GM21825 (cell line): ENCODE data around the gene RNASEH2B.

Experiments
- ATAC-seq: cut with Tn5 transposase; IDR thresholded peaks from one replicate; pipeline ENCODE4 v1.9.1; 2021; ENCODE audit warnings: mild to moderate bottlenecking, moderate library complexity; ENCODE audit not compliant: unreplicated experiment

RNASEH2B gene

DNA sequence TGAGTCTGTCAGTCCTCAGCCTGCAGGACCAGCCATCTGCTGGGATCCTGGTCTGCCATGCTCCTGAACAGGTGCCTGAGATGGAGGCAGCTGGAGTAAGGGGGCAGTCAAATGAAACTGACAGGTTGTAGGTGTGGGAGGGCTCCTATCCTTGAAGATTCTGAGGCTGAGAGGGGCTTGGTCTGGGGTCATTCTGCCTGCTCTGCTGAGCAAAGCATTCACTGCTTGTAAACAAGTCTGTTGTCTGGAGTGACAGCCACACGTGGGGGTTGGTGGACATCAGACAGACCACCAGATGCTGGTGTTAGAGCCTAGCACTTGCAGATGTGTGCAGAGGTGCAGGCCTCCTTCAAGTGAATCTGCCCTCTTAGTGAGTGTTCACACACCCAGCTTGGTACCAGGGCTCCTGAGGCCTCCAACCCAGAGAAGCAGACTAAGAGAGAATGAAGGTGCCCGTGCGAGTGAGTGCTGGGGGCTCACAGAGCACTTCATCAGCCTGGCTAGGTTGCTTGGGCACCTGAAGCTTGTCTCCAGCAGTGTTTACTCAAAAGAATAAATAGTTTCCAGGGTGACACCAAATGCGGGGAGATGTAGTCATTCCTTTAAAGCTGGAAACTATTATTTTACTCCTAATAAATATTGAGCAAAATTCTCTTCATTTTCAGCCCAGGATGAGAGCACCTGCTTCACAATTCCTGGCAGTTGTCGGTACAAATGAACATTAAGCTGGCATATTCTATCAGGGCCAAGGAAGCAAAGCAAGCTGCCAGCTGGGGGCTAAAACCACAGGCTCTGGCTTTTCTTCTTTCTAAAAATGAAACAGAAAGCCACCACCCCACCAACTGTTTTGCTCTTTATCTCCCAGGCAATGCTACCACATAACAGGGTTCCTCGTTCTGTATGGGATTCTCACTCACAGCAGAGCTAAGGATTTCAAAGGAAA is 82.3 kb downstream of the RNASEH2B start:
- peak; percentile 87 for ATAC-seq

DNA sequence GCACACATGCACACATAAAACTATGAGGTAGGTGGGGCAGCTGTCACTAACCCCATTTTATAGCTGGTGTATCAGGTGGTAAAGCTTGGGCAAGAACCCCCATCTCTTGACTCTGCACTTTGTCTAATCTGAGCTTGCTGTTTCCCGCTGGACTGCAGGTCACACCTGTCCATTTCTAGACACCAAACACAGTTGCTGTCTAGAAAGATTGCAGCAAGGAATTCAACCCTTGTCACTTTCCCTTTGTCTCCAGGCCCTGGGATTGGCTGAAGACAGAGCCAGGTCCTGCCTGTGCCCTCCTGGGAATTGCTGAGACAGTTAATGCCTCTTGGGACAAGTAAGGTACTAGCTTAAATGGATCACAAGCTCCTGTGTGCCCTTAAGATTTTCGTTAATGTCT is 83.8 kb downstream of the RNASEH2B start:
- no peak for ATAC-seq

DNA sequence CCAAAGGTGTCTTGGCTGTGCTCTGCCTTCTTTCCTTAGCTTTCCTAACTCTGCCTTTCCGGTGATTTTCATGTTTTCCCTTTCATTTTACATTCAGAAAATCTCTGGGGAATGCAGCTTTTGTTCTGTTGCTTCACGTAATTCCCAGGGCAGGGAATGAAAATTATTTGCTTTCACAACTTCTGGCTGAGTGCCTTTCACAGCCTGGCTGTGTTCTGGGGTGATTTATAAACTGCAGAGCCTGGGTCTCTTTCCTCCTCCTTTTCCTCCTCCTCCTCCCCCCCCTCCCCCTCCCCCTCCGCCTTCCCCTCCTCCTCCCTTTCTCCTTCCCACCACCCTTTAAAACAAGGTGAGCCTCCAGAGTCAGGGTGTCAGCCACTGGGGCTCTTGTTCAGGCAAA is 84.3 kb downstream of the RNASEH2B start:
- ATAC-seq: no peak

DNA sequence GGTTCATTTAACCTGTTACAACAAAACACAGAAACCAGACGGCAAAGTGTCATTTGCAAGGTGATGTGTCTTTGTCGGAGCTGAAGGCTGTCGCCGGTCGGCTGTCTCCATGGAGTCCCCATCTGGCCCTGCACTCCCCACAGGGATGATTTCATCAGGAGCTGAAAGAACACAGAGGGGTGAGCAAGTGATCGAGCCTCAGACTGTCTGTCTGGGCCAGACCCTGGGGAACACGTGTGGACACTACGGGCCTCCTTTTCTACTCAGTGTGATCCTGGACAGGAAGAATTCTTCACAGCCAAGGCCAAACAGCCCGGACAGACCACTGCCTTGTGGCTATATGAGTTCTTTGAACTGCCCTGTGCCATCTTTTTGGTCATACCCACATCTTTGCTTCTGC is 85.1 kb downstream of the RNASEH2B start:
- ATAC-seq: no peak

DNA sequence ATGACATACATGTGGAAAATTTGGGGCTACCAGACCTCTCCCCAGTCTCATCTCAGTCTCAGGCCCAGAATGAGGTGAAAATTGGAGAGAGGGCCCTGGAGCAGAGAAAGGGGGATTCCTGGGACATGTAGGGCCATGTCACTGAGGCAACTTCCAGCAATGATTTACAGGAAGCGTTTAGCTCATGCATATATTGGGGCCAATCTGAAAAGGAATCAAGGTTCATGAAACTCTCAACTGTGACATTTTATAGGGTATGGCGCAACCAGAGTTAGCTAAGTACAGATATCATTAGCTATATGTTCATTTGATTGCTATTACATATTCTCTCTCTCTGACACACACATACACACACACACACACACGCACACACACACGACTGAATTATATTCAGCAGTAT is 86.3 kb downstream of the RNASEH2B start:
- ATAC-seq: no peak

DNA sequence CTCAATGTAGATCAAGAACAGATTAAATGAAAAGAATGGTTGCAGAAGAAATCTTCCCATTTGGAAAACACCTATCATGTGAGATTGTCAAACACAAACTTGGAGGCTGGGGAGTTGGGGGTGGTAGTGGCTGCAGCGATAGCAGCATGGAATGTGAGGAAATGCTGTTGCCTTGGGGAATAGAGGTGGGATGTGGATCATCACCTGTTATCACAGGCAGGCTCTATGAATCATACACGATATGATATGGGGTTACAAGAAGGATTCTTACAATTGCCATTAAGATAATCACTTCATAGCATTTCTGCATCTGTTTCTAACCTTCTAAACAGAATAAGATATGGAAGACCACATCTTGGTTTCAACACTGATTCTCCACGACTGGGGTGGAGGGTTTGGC is 88.7 kb downstream of the RNASEH2B start:
- no peak for ATAC-seq

DNA sequence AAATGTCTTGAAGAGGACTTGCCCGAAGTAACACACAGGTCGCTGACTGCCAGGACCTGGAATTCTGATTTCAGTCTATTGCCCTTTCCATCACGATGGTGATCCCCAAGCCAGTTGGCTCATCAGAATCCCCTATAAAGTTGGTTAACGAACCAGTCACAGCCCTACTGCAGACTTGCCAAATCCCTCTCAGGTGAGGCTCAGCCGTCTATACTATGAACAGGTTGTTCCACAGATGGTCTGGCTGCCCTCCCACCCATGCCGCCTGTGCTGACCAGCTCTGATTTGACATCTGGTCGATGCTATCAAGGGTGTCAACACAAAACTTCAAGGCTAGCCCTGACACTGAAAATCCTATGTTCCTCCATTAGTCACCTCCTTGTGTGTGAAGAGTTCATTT is 90.0 kb downstream of the RNASEH2B start:
- ATAC-seq: no peak

DNA sequence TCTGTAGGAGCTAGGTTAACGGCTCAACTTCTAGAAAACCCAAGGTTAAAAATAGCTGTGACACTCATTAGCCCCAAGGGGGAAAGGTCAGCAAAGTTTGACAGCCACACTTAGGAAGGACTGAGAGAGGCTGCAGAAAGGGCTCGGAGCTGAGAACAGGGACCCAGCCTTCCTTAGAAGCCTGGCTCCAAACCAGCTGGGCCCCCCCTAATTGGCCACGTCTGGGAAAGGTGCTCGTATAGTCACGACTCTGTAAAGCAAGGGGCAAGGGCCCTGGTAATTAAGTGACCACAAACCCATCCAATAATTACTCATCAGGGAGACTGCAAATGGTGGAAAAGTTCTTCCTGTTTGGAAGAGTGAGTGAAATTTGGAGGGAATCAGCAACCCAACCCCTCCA is 90.5 kb downstream of the RNASEH2B start:
- no peak for ATAC-seq

DNA sequence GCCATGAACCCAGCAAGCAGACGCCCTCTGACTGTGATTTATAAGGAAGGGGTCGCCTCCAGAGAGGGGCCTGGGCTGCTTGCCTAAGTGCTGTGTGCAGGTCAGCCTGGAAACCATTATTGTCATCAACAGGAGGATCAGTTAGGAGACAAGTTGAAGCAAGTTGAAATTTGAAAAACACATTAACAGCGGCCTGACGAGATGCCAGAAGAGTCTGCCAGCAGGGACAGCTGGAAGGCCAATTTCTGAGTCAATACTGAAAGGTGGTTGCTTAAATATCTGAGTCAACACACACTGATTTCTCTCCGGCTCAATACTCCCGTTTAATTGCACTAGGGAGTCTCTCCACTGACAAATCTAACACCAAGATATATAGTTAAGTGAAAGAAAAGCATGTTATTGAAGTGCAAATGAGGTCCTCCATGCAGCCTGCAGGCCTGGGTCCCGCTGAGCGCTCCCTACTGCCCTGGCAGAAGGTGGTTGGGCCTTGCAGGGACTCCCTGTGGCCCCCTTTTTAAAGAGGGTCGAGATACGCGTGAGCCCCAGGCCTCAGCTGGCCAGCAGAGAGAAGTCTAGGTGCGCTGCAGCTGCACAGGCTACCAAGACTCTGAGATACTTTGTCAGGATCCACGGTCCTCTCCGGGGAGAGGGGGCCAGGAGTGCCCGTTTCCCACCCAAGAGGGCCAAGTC is 91.1 kb downstream of the RNASEH2B start:
- ATAC-seq: no peak

DNA sequence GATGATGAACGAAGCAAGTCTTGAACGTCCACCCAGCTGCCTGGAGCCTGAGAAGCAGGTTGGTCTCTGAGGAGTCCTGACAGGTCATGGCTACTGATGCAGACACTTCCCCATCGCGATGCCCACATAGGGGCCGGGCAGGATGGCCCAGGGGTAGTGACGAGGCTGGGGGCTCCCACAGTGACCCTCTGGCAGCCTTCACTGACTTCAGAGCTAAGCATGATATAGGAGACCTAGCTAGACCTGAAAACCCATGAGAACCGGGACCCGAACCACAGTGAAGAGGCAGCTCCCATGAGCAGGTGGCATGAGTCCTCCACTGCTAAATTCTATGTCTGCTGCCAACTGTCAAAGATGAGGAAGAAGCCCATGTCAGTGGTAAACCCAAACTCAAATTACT is 91.7 kb downstream of the RNASEH2B start:
- ATAC-seq: no peak

DNA sequence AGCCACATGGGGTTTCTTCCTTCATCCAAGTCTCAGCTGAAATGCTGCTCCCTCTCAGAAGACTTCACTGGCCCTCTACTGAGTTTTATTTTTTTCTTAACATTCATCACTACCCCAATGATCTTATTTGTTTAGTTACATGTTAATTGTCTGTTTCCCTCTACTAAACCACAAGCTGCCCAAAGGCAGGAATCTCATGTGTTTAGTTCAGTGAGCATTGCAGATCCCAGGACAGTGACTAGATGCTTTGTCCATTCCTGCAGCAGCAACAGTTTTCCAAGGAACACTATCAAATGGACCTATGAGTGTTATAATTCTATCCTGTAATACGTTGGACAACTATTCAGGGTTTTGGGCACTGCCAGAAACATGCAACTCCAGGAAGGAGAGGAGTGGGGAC is 93.1 kb downstream of the RNASEH2B start:
- no peak for ATAC-seq

DNA sequence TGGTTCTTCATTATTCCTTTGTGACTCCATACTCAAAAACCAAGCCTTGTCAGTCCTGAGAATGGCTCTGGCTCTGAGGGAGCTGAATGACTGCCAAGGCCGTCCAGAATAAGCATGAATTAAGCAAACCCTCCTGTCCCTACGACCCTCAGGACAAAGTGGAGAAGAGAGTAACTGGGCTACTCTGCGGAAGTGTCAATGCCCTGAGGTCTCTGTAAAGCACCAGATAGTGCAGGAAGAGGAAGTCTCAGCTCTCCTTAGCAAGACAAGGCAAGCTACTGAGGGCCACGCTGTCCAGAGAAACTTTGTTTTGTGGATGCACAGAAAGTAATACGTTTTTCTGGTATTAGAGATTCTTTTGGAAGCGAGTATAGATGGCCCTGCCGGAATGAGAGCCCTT is 94.1 kb downstream of the RNASEH2B start:
- no peak for ATAC-seq

DNA sequence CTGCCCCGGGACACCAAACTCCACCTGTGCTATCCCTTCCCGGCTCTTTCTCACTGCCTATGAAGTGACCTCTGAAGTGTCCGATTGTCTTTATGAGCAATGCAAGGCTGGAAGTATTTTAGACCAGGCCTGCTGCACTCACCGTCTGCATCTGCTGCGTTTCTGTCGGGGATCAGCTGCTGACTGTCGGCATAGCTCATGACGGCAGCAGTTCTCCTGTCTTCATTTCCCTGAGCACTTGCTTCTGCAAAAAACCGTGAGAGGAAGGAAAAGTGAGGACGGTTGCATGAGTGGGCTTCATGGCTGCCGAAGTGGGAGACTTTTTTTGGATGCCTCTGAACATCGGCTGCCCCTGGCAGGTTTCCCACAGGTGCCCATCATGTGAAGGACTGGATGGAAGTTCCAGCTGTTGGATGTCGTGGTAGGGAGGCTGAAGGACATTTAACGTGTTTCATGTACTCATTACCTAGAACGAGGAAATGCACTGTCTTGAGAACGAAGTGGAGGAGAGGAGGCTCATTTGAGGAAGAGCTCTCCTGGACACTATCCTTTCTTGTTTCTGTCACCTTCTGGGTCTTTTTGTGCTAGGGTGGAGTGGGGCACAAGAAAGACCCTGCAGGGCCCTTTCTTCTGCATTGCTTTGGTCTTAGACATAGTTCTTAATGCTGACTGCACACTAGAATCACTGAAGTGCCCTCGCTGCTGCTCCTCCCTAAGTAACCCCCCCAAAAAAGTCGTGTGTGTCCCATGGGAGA is 94.7 kb downstream of the RNASEH2B start:
- ATAC-seq: no peak

DNA sequence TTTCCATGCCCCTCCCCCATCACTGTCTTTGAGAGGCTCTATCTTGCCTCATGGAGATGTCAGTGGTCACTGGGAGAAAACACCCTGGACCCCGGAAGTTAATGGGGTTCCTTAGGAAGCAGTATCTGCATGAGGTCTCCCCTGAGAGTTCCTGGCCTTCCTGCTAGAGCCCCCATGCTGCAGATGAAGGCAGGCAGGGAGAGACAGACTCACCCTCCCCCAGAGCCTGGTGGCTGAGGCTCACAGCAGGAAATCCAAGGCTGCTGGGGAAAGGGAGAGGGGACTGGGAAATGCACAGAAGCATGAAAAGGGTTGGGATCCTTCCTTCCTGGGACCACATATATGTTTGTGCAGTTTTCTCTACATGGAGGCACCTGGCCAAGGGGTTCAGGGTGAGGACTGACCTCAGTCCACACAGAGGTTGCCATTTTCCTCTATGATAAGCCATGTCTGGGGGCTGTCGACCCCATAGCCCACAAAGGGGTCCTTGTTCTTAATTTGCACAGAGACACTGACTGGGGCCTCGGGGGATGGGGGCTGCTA is 95.4 kb downstream of the RNASEH2B start:
- ATAC-seq: no peak

DNA sequence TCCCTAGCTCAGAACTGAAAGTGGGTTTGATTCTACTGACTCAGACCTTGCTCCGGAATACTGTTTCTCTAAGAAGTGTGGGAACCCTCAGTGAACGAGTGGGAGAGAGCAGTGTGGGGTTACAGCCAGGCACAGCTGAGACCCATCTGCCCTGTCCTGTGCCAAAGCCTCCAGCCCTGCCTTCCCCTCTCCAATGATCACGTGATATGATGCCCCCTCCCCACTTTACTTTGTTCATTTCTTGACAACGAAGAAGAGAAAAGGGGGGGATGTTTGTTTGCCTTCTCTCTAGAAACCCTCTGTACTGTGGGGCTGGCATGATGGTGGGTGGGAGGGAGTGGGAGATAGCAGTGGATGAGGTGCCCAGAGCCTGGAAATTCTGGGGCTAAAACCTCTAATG is 96.0 kb downstream of the RNASEH2B start:
- no peak for ATAC-seq
